Measurements from ENCODE around the gene HPSE2. TPM values are rescaled to one million over a fixed set of nuclear protein-coding genes. Genes with fewer than 3 reads are reported as not detected.

The HPSE2 gene
- polyA plus RNA-seq, 1 of the 3 experiments (the other 2 are of a cell fraction) = not detected

- no peak for TF ChIP-seq CTCF (IDR thresholded peaks at IDR 0.05)
- TF ChIP-seq EP300 (IDR thresholded peaks at IDR 0.05; ENCODE audit: borderline replicate concordance in 1 of 2, low read depth in 1 of 2, low read length in 1 of 2) = no peak
- TF ChIP-seq, protein P1, sequence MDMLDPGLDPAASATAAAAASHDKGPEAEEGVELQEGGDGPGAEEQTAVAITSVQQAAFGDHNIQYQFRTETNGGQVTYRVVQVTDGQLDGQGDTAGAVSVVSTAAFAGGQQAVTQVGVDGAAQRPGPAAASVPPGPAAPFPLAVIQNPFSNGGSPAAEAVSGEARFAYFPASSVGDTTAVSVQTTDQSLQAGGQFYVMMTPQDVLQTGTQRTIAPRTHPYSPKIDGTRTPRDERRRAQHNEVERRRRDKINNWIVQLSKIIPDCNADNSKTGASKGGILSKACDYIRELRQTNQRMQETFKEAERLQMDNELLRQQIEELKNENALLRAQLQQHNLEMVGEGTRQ (IDR thresholded peaks at IDR 0.05; ENCODE audit: borderline replicate concordance, low read depth, low read length) = no peak
These were observed 800.5 kb downstream of the HPSE2 start (continued) for GRCh38 chr10:98435178-98435577.

DNA sequence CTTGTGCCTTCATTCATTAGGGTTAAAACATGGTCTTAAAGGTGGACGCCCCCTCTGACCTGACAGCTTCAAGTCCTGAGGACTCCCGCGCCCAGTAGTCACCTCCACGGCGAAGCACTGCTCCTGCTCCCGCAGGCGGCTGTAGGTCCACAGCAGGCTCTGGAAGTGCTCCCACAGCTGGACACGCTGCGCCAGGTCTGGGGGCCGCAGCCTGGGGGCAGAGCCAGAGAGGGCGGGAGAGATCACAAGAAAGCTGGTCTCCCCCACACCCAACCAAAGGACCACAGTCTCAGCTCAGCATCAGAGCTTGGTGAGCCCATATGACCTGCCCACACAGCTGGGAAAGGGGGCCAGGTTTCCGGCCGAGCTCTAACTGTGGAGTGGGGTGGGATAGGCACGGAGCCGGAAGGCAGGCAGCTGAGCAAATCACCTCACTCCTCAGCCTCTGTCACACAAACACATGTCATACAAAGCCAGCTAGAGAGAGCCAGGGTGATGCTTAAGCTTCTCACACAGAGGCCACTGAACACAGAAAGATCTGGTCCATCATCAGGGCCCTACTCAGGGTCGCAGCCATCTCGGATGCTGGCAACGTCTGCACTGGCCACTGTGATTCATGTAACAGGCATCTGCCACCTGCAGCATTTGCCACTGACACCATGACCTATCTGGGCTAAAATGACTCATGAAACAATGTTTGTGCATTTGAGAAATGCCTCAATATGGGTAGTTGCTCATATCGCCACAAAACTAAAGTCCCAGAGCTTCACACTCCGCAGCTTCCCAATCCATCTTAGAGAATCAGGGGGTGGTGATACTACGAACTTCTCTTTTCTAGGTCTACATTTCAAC, 801.5 kb downstream of the HPSE2 start:
- H3K36me3 ChIP-seq (replicated peaks in 1 of 2; ENCODE audit: control insufficient read depth in 1 of 2, insufficient read depth in 2 of 2, low read length in 1 of 2) = peaks cover 41 to 48% of the 10 kb centered on the region in 2 experiments
- CTCF ChIA-PET = interaction anchor here (3.5 kb wide), 1 partner anchor 9 kb away, joined by 19 read pairs; no protein-coding TSS in a partner anchor
- no peak overlapping the region for H3K9ac ChIP-seq
- peaks cover 4% of the 10 kb centered on the region; the same call in 1 of the 2 replicates for H3K9me3 ChIP-seq
- H3K4me2 ChIP-seq = no peak overlapping the region
- no peaks in the 10 kb centered on the region for H3K27me3 ChIP-seq (ENCODE audit: insufficient read depth)
- H3K9me2 ChIP-seq = no peaks in the 10 kb centered on the region
- POLR2A ChIA-PET = interaction anchor here (0.5 kb wide), 1 partner anchor 8 kb away, joined by 4 read pairs; no protein-coding TSS in a partner anchor
- TF ChIP-seq EZH2phosphoT487 (IDR thresholded peaks at IDR 0.05; ENCODE audit: borderline replicate concordance, low read depth) (no peak), CTCF (IDR thresholded peaks at IDR 0.05) (no peak), NRF1 (IDR thresholded peaks at IDR 0.05; ENCODE audit: low read depth, low read length) (no peak), RXRA (IDR thresholded peaks at IDR 0.05; ENCODE audit: borderline replicate concordance, low read depth) (no peak), MAX (IDR thresholded peaks at IDR 0.05; ENCODE audit: low read depth) (no peak), FOXM1 (IDR thresholded peaks at IDR 0.05; ENCODE audit: low read depth) (no peak), YY1 (IDR thresholded peaks at IDR 0.05; ENCODE audit: low read depth) (no peak)
- TF ChIP-seq, protein P2, sequence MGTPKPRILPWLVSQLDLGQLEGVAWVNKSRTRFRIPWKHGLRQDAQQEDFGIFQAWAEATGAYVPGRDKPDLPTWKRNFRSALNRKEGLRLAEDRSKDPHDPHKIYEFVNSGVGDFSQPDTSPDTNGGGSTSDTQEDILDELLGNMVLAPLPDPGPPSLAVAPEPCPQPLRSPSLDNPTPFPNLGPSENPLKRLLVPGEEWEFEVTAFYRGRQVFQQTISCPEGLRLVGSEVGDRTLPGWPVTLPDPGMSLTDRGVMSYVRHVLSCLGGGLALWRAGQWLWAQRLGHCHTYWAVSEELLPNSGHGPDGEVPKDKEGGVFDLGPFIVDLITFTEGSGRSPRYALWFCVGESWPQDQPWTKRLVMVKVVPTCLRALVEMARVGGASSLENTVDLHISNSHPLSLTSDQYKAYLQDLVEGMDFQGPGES (IDR thresholded peaks at IDR 0.05; ENCODE audit: low read depth, low read length) = no peak
- TF ChIP-seq, protein P1 (IDR thresholded peaks at IDR 0.05; ENCODE audit: borderline replicate concordance, low read depth, low read length) = no peak
- 93% methylated on average over 20 of the region's 21 CpGs for WGBS (ENCODE audit: low lambda C conversion rate)
- no peak for DNase-seq
- no peaks in the 10 kb centered on the region for H4K20me1 ChIP-seq (ENCODE audit: insufficient read depth)
- H3K27ac ChIP-seq (ENCODE audit: low read depth in 2 of 2, low read length in 1 of 2) = no peak overlapping the region
- H3K4me3 ChIP-seq (ENCODE audit: low read depth in 2 of 2, low read length in 1 of 2) = no peak overlapping the region
- no peaks in the 10 kb centered on the region for H3K79me2 ChIP-seq (ENCODE audit: insufficient read depth)
- no peaks in the 10 kb centered on the region for H3F3A ChIP-seq (replicated peaks; ENCODE audit: insufficient read depth)
- H2AFZ ChIP-seq (ENCODE audit: low read depth) = no peak overlapping the region
- H3K4me1 ChIP-seq (ENCODE audit: control insufficient read depth in 1 of 2, insufficient read depth in 2 of 2, low read depth in 1 of 2, low read length in 1 of 2) = no peaks in the 10 kb centered on the region

Data from SK-N-SH (cell line).